Measurements from ENCODE around the gene PIP4K2B.

PIP4K2B gene

GRCh38 chr17:38779965-38780752 lies 19.2 kb downstream of the PIP4K2B start:
- DNase-seq (ENCODE audit: low read depth in 2 of 2): no peak

GRCh38 chr17:38777641-38778250 lies 21.6 kb downstream of the PIP4K2B start:
- no peak for DNase-seq (ENCODE audit: low read depth in 2 of 2)

DNA sequence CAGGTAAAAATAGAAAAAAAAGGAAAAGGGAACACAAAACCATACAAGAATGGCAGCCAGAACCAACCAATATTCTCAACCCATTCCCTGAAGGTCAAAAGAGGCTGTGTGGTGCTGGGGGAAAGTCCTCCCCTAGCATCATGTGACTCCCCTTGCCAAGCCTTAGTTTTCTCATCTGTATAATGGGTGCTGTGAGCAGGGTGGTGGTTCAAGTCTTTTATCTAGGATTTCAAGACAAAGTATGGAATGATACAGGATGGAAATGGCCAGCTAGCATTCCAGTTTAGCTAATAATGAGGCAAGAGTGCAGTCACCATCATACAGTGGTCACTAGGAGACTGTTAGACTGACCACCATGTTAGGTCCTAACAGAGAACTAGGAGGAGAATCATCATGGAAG lies 26.1 kb downstream of the PIP4K2B start:
- DNase-seq (ENCODE audit: low read depth in 2 of 2): no peak

GRCh38 chr17:38768417-38768816 lies 30.9 kb downstream of the PIP4K2B start:
- no peak for DNase-seq (ENCODE audit: low read depth in 2 of 2)

GRCh38 chr17:38766341-38766740 lies 33.0 kb downstream of the PIP4K2B start:
- no peak for DNase-seq (ENCODE audit: low read depth in 2 of 2)

DNA sequence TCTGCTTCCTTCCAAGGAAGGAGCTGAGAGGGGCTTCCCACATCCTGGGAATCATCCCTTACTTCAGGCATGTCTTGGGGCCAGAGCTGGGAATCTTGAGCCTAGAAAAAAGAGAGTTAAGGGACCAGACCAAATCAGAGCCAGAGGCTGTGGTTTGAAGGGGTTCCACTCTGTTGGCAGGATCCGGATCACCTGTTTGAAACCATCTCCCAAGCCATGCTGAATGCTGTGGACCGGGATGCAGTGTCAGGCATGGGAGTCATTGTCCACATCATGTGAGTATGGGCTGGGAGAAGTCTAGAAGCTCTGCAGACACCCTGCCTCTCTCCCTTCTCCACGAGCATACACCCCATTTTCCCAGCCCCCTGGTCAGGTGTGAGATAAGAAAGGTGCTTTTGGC lies 37.1 kb downstream of the PIP4K2B start:
- DNase-seq (ENCODE audit: low read depth in 2 of 2): no peak

GRCh38 chr17:38761612-38762011 lies 37.7 kb downstream of the PIP4K2B start:
- no peak for DNase-seq (ENCODE audit: low read depth in 2 of 2)

DNA sequence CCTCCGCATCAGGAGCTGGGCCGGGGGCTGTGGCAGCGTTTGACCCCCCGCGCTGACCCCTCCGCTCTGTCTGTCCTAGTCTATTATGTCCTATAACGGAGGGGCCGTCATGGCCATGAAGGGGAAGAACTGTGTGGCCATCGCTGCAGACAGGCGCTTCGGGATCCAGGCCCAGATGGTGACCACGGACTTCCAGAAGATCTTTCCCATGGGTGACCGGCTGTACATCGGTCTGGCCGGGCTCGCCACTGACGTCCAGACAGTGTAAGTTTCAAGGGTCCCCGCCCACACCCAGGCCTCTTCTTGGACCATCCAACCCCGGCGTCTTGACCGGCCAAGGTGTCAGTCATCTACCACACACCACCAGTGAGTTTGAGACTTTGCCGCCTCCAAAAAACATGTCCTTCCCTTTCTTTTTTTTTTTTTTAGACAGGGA lies 46.3 kb downstream of the PIP4K2B start:
- DNase-seq (ENCODE audit: low read depth in 2 of 2): no peak

- DNase-seq (ENCODE audit: low read depth in 2 of 2): peak; percentile 97
Observed at GRCh38 chr17:38752308-38753070, 46.9 kb downstream of the PIP4K2B start, which contains the start of gene PSMB3. TSS of gene PSMB3 (plus strand) at chr17:38752741. CDS start at chr17:38752827, 86 bp downstream.

DNA sequence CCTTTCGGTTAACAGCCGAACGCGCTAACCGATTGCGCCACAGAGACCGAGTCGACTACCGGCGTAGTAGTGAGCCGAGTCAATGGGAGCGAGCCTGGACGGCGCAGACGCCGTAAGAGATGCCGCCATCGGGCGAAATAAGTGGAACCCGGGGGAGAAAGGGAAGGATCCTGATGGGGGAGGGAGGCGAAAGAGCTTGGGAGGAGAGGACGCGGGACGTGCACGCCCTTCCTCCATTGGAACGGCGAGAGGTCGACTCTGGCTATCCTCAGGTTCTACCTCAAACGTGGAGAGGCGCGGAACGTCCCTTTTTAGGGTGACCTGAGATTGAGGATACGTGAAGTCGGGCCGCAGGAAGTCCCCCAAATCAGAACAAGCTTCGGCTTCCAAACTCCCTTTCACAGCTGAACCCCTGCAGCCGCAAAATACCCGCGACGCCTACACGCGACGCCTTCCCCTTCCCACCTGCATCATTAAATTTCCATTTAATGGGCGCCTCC lies 47.5 kb downstream of the PIP4K2B start:
- DNase-seq (ENCODE audit: low read depth in 2 of 2): peak; percentile 59 to 61

- no peak for DNase-seq (ENCODE audit: low read depth in 2 of 2)
Observed at GRCh38 chr17:38751144-38751807, 48.1 kb downstream of the PIP4K2B start.

DNA sequence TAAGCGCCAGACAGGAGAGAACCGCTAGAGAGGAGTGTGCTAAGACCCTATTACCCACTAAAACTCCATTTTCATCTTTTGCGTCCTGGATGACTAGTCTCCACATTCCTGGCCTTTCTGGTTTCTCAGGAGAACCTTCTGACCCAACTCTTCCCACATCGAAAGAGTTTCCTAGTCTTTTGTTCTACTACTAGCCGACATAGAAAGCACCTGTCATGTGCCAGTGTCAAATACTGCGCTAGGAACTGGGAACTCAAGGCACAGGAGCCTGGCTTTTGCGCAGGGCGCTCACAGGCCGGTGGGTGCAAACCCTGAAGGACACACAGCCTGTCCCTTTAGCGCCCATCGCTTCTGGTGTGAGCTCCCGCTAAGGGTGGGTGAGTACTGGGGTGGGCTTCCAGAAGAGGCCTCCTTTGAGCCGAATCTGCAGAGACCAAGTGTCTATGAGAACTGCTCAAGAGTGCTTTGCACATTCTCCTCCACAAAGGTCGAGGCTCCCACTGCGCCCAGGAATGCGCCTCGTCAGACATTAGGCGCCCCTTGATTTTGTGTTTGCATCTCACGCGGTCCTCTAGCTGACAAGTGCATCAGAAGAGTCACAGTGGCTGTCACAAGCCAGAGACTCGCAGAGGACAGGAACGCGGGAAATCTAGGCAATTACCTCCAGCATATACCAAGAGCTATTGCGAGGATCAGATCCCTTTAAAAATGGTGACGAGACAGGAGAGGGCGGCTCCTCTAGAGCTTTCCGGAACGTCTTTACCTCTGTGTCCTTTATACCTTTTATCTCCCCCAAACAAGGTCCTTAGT lies 48.8 kb downstream of the PIP4K2B start:
- no peak for DNase-seq (ENCODE audit: low read depth in 2 of 2)

GRCh38 chr17:38750044-38750311 lies 49.4 kb downstream of the PIP4K2B start:
- no peak for DNase-seq (ENCODE audit: low read depth in 2 of 2)

- DNase-seq (ENCODE audit: low read depth in 2 of 2): no peak
Observed at GRCh38 chr17:38749223-38750043, 49.9 kb downstream of the PIP4K2B start.

DNA sequence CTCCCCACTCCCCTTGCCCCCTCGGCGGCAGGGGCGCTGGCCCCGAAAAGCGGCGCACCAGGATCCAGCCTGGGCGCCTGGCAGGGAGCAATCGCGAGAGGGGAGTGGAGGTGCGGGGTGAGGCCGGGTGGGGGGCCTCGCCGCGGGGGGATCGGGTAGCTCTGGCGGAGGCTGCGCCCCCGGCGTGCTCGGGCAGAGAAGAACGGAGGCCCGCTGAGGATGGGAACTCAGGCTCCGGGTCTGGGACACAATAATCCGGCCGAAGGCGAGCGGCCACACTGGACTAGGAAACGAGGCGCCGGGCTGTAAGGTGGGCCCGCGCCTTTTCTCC lies 50.5 kb downstream of the PIP4K2B start:
- no peak for DNase-seq (ENCODE audit: low read depth in 2 of 2)

- DNase-seq (ENCODE audit: low read depth in 2 of 2): no peak
Observed at GRCh38 chr17:38748149-38748891, 51.0 kb downstream of the PIP4K2B start, which contains the start of gene PCGF2. TSS of gene PCGF2 (minus strand) at chr17:38748336. CDS start at chr17:38740402, 7,934 bp downstream.

GRCh38 chr17:38747463-38748148 lies 51.8 kb downstream of the PIP4K2B start:
- DNase-seq (ENCODE audit: low read depth in 2 of 2): no peak

DNA sequence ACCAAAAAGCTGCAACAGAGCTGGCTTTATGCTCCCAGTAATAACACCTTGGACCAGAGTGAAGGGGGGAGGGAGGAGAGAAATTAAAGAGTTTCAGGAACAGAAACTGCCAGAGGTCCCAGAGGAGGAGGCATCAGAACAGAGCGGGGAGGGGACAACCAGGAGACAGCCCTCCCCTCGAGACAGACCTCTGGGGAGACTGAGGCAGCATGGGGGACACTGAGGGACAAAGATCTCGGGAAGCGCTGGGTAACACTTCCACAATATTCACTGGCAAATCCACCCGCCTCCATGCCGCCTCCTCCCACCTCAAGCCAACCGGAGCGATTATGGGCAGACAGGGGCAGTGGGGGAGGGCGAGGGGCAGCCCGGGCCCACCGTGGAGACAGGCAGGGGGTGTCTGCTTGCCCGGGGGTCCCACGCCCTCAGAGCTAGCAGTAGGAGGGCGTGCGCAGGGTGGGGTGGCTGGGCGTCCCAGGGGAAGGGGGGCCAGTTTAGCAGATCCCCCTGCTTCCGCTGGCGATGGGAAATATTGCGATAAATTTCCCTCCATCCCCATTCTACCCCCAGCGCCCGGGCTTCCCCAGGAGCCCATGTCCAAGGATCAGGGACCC lies 52.4 kb downstream of the PIP4K2B start:
- no peak for DNase-seq (ENCODE audit: low read depth in 2 of 2)

Measured in stimulated activated CD8-positive, alpha-beta memory T cell treated with anti-CD3 and anti-CD28 coated beads, Interleukin-7, amount 100 ng/mL, for 4 hours (primary cell).